KBM-7 (cell line): Measurements from ENCODE around the gene ZNF775.

ENCODE experiments used
- DNase-seq: peaks from one replicate; pipeline ENCODE4 v3.0.0-alpha.2; 2015
- in situ Hi-C: fragments of 300-500 bp; cut with MboI; formaldehyde crosslinking; loops from 2 replicates; pipeline ENCODE4 v1.14.3; 2020; ENCODE audit warnings: low sequenced_read_pairs, low pct_unique_long_range_greater_than_20kb, mixed read lengths

ZNF775 gene

GRCh38 chr7:150343225-150343624 is 35.9 kb upstream of the ZNF775 start:
- in situ Hi-C loops = no loop called here
- no peak for DNase-seq

DNA sequence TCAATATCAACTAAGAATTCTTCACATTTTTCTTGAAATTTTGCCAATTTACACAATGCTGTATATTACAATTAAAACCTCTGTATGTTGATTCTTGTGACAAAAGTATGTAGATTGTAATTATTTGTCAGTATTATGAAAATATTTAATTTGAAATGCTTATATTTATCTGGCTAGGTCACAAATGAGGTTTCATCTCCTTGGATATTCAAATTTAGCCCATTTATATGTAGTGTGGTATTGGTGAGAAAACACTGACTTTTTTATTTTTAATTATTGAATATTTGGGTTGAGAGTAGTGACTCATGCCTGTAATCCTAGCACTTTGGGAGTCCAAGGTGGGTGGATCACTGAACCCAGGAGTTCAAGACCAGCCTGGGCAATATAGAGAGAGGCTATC is 34.8 kb upstream of the ZNF775 start:
- DNase-seq = no peak
- in situ Hi-C loops = no loop called here

- in situ Hi-C loops = no loop called here
These were observed 34.1 kb upstream of the ZNF775 start for GRCh38 chr7:150345012-150345411.

DNA sequence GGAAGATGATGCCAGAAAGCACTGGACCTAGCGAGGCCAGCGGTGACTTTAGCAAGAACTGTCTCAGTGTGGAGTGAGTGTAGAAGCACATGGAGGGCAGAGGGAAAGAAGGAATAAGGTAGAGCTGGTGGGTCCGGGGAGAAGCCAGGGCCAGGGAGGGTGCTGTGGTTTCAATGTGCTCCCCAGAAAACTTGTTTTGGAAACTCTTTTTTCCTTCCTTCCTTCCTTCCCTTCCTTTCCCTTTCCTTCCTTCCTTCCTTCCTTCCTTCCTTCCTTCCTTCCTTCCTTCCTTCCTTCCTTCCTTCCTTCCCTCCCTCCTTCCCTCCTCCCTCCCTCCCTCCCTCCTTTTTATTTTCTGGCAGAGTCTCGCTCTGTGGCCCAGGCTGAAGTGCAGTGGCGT is 32.2 kb upstream of the ZNF775 start:
- in situ Hi-C loops = no loop called here
- DNase-seq = no peak

More at GRCh38 chr7:150345012-150345411, 34.1 kb upstream of the ZNF775 start:
- DNase-seq = no peak

DNA sequence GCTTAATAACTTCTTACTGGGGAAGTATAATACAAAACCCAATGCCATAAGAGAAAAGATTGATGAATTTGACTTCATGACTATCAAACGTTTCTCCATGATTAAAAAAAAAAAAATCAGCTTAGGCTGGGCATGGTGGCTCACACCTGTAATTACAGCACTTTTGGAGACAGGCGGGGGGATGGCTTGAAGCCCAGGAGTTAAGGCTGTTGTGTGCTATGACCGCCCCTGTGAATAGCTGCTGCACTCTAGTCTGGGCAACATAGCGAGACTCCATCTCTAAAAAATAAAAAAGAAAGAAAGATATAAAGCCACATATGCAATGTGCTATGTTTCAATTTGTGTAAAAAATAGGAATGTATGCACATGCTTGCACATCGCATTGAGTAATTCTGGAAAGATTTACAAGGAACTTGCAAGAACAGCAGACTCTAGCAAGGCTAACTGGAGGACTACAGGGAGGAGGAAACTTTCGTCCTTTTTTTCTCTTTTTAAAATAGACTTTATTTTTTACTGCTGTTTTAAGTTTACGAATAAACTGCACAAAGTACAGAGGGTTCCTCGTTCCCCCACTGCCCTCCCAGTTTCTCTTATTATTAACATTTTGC is 27.4 kb upstream of the ZNF775 start:
- no peak for DNase-seq
- in situ Hi-C loops = no loop called here

GRCh38 chr7:150355666-150356059 is 23.5 kb upstream of the ZNF775 start:
- no peak for DNase-seq
- in situ Hi-C loops = no loop called here

- DNase-seq = peak; percentile 68
These were observed 22.7 kb upstream of the ZNF775 start for GRCh38 chr7:150356265-150356897.

GRCh38 chr7:150357270-150357669 is 21.9 kb upstream of the ZNF775 start:
- in situ Hi-C loops = no loop called here
- peak; percentile 90 for DNase-seq

More at GRCh38 chr7:150356265-150356897, 22.7 kb upstream of the ZNF775 start:
- in situ Hi-C loops = no loop called here

DNA sequence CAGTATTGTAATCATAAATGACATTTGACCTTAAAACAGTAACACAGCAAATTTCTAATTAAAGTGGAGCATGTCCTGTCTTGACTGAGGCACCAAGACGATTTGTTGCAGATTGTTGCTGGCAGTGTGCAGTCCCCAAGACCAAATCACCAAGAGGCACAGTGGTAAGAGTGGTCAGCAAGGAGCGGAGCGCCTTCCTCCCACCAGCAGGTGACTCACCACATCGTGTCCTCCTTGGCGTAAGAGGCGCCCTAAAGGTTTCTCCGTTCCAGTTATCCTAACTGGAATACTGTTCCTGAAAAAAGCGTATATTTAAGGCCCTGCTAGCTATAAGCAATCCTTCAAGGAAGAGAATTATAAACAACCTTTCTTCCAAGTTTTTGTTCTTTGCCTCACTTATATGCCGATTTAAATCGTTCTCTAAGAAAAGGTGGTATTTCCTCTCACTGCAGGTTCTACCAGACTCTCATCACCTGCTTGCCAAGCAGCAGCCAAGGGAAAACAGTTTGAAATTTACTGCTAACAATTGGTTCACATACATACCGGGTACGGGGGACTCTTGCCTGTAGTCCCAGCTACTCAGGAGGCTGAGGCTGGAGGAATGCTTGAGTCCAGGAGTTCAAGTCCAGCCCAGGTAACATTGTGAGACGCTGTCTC is 21.2 kb upstream of the ZNF775 start:
- DNase-seq = no peak
- in situ Hi-C loops = no loop called here

- DNase-seq = no peak
- in situ Hi-C loops = no loop called here
These were observed 20.7 kb upstream of the ZNF775 start for GRCh38 chr7:150358433-150358832.

DNA sequence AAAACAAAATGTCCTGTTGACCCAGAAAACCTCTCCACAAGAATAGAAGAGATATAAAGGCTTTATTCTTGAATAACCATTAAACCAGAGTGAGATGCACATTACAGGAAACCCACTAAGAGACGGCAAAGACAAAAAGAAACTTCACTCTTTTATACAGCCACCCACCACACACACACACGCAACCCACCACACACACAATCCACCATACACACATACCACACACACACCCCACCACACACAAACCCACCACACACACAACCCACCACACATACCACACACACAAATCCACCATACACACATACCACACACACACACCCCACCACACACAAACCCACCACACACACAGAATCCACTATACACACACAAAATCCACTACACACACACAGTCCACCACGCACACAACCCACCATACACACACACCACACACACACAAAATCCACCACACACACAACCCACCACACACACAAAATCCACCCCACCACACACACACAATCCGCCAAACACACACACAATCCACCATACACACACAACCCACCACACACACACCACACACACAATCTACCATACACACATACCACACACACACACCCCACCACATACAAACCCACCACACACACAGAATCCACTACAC is 20.0 kb upstream of the ZNF775 start:
- in situ Hi-C loops = no loop called here
- no peak for DNase-seq

- in situ Hi-C loops = no loop called here
These were observed 19.3 kb upstream of the ZNF775 start for GRCh38 chr7:150359622-150360362.

GRCh38 chr7:150360363-150361058 is 18.6 kb upstream of the ZNF775 start:
- no peak for DNase-seq
- in situ Hi-C loops = no loop called here

More at GRCh38 chr7:150359622-150360362, 19.3 kb upstream of the ZNF775 start:
- DNase-seq = no peak

- DNase-seq = no peak
- in situ Hi-C loops = no loop called here
These were observed 17.7 kb upstream of the ZNF775 start for GRCh38 chr7:150361402-150361801.

DNA sequence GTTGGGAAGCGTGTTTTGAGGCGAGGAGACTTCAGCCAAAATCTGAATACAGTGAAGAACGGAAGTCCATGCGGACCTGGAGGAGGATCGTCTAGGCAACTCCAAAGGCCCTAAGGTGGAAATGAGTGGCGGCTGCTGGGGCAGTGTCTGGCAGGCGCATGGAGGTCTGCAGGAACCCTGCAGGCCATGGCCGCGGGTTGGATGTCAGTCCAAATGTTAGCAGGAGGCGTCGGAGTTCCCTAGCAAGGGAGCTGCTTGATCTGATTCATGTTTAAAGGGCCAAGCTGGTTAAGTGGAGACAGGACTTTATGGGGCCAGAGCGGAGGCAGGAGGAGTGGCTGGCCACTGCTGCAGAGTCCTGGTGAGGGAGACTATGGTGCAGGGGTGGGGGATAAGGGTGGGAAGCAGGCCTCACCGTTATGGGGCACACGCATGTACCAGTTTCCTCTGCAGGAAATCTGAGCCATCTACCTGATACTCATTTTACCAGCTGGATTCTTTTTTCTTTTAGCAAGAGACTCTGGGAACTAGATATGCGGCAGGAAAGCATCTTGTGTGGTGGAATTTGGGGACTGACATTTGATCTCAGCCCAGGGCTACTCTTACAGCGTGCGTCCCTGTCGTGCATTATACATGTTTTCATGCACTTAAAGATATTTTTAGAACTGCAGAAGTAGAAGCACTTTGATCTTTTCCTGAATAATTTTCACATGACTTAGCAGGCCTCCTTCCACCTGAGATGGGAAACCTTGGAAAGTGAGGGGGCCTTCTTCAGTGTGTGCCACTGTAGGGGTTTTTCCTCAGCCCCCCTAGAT is 17.1 kb upstream of the ZNF775 start:
- in situ Hi-C loops = no loop called here

GRCh38 chr7:150363370-150363769 is 15.8 kb upstream of the ZNF775 start:
- in situ Hi-C loops = no loop called here
- DNase-seq = no peak

More for the DNA sequence above, 17.1 kb upstream of the ZNF775 start:
- peak; percentile 35 for DNase-seq

DNA sequence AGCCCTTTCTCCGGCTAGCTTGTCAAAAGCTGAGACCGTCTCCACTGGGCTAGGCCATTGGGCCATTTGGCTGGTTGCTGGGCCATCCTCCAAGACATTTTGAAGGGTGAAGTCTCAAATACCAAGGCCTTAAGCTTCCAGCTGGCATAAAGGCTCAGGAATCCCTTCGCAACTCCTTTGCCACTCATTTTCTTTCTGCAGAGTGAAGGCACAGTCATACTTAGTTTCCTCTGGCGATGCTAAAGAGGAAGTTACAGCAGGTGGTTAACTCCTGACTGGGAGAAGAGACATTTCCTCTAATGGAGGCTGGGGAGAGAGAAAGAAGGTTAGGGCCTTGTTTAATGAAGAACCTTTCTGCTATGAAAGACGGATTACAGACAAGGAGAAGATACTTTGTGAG is 15.3 kb upstream of the ZNF775 start:
- peak; percentile 77 for DNase-seq
- in situ Hi-C loops = no loop called here

- in situ Hi-C loops = no loop called here
- no peak for DNase-seq
These were observed 13.9 kb upstream of the ZNF775 start for GRCh38 chr7:150365194-150365593.
